Activated CD4-positive, alpha-beta T cell treated with anti-CD3 and anti-CD28 coated beads, Interleukin-2, amount 50 U/mL, for 1 hour (primary cell): ENCODE measurements around the gene ZNF546.

Experiments used
- DNase-seq: peaks from one replicate; pipeline ENCODE4 v3.0.0-alpha.2; 2020

ZNF546 gene

GRCh38 chr19:40056505-40056904 lies 59.6 kb downstream of the ZNF546 start:
- no peak for DNase-seq

- DNase-seq: no peak
These were observed 60.3 kb downstream of the ZNF546 start for GRCh38 chr19:40057166-40057565.

- DNase-seq: no peak
These were observed 62.8 kb downstream of the ZNF546 start for GRCh38 chr19:40059624-40060023.

DNA sequence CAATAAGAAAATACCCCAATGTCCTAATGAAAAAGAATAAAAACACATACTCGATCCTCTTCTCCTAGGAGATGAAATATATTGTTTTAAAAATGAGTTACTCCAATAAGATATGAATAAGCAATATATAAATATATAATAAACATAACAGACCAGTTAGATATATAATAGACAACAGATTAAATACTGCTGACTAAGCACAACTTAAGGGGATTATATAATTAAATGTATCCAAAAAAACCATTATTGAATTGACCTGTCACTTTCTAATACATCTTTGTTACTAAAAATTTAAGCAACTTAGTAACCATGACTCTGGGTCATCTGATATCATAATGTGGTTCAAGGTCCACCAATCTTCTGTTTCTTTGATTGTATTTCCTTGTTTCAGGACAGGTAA lies 73.2 kb downstream of the ZNF546 start:
- no peak for DNase-seq
